ENCODE results near the gene RGL1. TPM values are rescaled to one million over a fixed set of nuclear protein-coding genes. Genes with fewer than 3 reads are reported as not detected.

The RGL1 gene
- total RNA-seq, 1 donor from 2014 or later, result 2.2 TPM

DNA sequence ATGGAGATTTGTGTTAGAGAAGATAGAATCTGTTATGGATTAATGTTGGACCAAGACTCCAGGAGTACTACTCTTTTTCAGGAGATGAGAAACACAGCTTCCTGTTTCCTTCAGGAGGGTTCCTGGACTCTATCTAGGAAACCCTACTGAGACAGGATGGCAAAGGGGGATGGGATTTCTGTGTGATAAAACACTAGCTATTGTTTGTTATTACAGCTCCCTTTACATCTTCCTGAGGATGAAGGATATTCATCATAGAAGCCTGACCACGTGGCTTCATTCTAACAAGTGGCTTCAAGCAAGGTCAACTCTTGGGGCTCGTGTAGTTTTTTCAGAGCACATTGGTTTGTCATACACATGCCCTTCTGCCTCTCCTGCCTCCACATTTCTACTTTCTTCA lies 33.3 kb downstream of the RGL1 start:
- Mint-ChIP-seq H3K27me3 (ENCODE audit: low read depth) (no peaks in the 10 kb centered on the region), H3K4me3 (ENCODE audit: low read depth) (no peak overlapping the region), H3K36me3 (ENCODE audit: low read depth) (peaks cover 9% of the 10 kb centered on the region), H3K27ac (no peak overlapping the region), H3K4me1 (ENCODE audit: low read depth) (peaks cover 21% of the 10 kb centered on the region), H3K9me3 (no peaks in the 10 kb centered on the region)
- intact Hi-C loops (cut with micrococcal nuclease), result no loop called here
- no peak for DNase-seq (ENCODE audit: low spot score)

- H3K4me3 Mint-ChIP-seq (ENCODE audit: low read depth), result no peak overlapping the region
- H3K27ac Mint-ChIP-seq, result no peak overlapping the region
Observed at GRCh38 chr1:183840140-183840539, 35.2 kb downstream of the RGL1 start.

DNA sequence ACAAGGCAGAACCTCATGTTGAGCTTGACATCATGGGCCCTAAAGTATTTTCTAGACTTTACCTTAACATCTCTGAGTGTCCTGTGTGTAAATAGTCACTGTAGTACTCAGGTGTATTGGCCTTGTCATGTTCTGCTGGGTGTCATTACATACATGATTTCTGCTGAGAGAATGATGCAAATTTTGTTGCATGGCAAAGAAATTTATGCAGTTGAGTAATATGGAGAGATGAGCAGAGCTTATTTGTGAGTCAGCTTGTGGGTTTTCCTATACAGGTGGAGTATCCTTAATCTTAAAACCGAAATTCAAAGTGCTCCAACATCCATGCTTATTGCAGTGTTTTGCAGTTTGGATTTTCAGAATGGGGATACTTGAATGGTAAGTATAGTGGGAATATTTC lies 36.6 kb downstream of the RGL1 start:
- Mint-ChIP-seq H3K27me3 (ENCODE audit: low read depth) (no peaks in the 10 kb centered on the region), H3K4me1 (ENCODE audit: low read depth) (peaks cover 32% of the 10 kb centered on the region), H3K27ac (peak overlapping the region; percentile 89), H3K36me3 (ENCODE audit: low read depth) (peaks cover 9% of the 10 kb centered on the region), H3K4me3 (ENCODE audit: low read depth) (no peak overlapping the region), H3K9me3 (no peaks in the 10 kb centered on the region)
- no peak for DNase-seq (ENCODE audit: low spot score)
- intact Hi-C loops (cut with micrococcal nuclease), result loop anchor here (5.0 to 10.0 kb wide), 3 partner anchors 56 to 193 kb away; partner anchors contain the start of genes APOBEC4 and COLGALT2

More at GRCh38 chr1:183840140-183840539, 35.2 kb downstream of the RGL1 start:
- Mint-ChIP-seq H3K9me3 (no peaks in the 10 kb centered on the region), H3K27me3 (ENCODE audit: low read depth) (no peaks in the 10 kb centered on the region), H3K4me1 (ENCODE audit: low read depth) (peaks cover 26% of the 10 kb centered on the region), H3K36me3 (ENCODE audit: low read depth) (peaks cover 9% of the 10 kb centered on the region)
- no peak for DNase-seq (ENCODE audit: low spot score)
- intact Hi-C loops (cut with micrococcal nuclease), result loop anchor here (5.0 to 10.0 kb wide), 3 partner anchors 57 to 195 kb away; partner anchors contain the start of genes APOBEC4 and COLGALT2

DNA sequence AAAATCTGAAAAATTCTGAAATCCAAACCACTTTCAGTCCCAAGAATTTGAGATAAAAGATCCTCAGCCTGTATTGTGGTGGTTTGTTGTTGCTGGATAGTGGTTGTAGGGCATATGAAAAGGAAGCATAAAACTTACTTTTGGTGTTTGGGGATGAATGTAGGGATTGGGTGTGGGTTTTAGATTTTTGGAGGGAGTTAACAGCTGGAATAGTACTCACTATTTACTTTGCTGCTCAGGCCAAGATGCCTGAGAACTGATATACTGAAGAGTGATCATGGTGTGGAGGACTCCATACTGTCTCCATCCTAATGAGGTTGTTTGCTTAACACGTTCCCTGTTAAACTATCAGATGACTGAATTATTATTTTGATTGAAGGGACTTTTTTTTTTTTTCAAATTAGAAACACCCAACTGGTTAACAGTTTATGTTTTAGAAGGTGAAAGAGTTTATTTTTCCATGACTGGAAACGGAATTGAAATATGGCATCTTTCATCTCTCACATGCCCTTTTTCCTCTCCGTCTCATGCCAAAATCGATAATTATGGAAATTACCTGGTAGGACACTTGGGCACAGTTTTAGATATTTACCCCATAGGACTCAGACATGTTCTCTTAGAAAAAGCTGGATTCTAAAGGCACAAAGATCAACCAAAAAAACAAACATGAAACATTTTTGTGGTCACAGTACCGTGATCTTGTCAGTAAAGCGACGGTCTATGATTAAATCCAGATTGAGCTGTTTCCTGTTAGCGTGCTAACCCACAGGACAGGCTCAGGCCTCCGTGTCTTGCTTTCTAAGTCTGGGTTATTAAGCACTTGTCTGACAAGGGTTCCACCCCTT lies 37.3 kb downstream of the RGL1 start:
- intact Hi-C loops (cut with micrococcal nuclease), result loop anchor here (1.0 to 10.0 kb wide), 6 partner anchors 37 to 318 kb away; partner anchors contain the start of genes APOBEC4, COLGALT2 and RGL1
- peak overlapping the region; percentile 73 for H3K4me3 Mint-ChIP-seq (ENCODE audit: low read depth)

DNA sequence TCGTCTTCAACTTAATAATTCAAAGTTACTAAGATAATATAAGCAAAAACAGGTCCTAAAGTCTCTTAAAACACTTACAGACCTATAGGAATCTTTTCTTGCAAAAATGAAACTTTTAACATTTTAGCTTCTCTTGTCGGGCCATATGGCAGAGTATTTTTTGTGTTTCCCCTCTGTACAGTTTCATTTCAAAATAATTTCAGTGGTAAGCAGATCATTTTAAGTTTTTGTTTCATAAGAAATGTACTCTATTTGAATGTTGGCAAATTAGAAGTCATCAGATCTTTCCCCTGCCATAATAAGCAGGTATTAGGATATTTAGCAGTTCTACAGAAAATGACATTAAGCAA lies 37.9 kb downstream of the RGL1 start:
- Mint-ChIP-seq H3K27ac (peak overlapping the region; percentile 89), H3K27me3 (ENCODE audit: low read depth) (no peaks in the 10 kb centered on the region), H3K36me3 (ENCODE audit: low read depth) (peaks cover 9% of the 10 kb centered on the region), H3K4me1 (ENCODE audit: low read depth) (peaks cover 32% of the 10 kb centered on the region), H3K9me3 (no peaks in the 10 kb centered on the region), H3K4me3 (ENCODE audit: low read depth) (peak overlapping the region; percentile 73)
- DNase-seq (ENCODE audit: low spot score), result no peak
- intact Hi-C loops (cut with micrococcal nuclease), result loop anchor here (1.0 to 10.0 kb wide), 6 partner anchors 38 to 318 kb away; partner anchors contain the start of genes APOBEC4, COLGALT2 and RGL1

More for the DNA sequence above, 37.3 kb downstream of the RGL1 start:
- peak; percentile 12 for DNase-seq (ENCODE audit: low spot score)
- peaks cover 9% of the 10 kb centered on the region for H3K36me3 Mint-ChIP-seq (ENCODE audit: low read depth)
- peak overlapping the region; percentile 89 for H3K27ac Mint-ChIP-seq
- H3K4me1 Mint-ChIP-seq (ENCODE audit: low read depth), result peaks cover 32% of the 10 kb centered on the region
- H3K9me3 Mint-ChIP-seq, result no peaks in the 10 kb centered on the region
- H3K27me3 Mint-ChIP-seq (ENCODE audit: low read depth), result no peaks in the 10 kb centered on the region

- Mint-ChIP-seq H3K4me3 (ENCODE audit: low read depth) (no peak overlapping the region), H3K27ac (no peak overlapping the region), H3K27me3 (ENCODE audit: low read depth) (no peaks in the 10 kb centered on the region), H3K4me1 (ENCODE audit: low read depth) (peaks cover 32% of the 10 kb centered on the region), H3K9me3 (no peaks in the 10 kb centered on the region), H3K36me3 (ENCODE audit: low read depth) (peaks cover 4% of the 10 kb centered on the region)
- no peak for DNase-seq (ENCODE audit: low spot score)
- intact Hi-C loops (cut with micrococcal nuclease), result loop anchor here (5.0 to 10.0 kb wide), 3 partner anchors 52 to 193 kb away; partner anchors contain the start of genes APOBEC4 and COLGALT2
Observed at GRCh38 chr1:183844806-183845205, 39.9 kb downstream of the RGL1 start.

DNA sequence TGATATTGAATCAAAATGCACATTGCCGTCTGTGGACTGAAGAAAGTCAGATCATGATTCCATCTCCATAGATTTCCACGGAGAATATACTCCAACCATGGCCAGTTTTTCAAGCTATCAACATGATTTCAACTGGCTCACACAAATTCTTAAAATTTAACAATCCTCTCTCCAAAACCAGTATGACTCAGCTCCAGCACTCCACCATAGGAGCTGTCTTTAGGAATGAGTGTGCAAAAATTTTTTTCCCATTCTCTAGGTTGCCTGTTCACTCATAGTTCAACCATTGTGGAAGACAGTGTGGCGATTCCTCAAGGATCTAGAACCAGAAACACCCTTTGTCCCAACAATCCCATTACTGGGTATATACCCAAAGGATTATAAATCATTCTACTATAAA lies 40.8 kb downstream of the RGL1 start:
- Mint-ChIP-seq H3K27ac (no peak overlapping the region), H3K36me3 (ENCODE audit: low read depth) (no peaks in the 10 kb centered on the region), H3K27me3 (ENCODE audit: low read depth) (no peaks in the 10 kb centered on the region), H3K9me3 (no peaks in the 10 kb centered on the region), H3K4me3 (ENCODE audit: low read depth) (no peak overlapping the region), H3K4me1 (ENCODE audit: low read depth) (peaks cover 30% of the 10 kb centered on the region)
- intact Hi-C loops (cut with micrococcal nuclease), result loop anchor here (10.0 kb wide), 1 partner anchor 189 kb away; the partner anchor contains the start of gene COLGALT2
- no peak for DNase-seq (ENCODE audit: low spot score)

DNA sequence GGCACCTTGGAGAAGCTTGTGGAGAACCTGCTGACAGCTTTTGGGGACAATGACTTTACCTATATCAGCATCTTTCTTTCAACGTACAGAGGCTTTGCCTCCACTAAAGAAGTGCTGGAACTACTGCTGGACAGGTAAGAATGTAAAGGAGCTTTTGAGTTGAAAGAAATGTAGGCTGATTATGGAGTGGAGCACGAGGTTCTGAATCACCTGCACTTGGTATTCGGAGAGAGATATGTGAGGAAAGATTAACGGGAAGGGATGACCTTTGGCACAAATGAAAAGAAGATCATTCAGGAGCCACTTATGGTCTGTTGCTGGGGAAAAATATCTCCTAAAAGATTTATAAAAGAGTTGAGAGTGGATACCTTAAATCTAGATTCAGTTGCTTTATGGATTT lies 42.7 kb downstream of the RGL1 start:
- Mint-ChIP-seq H3K36me3 (ENCODE audit: low read depth) (no peaks in the 10 kb centered on the region), H3K4me1 (ENCODE audit: low read depth) (peaks cover 16% of the 10 kb centered on the region), H3K27me3 (ENCODE audit: low read depth) (no peaks in the 10 kb centered on the region), H3K4me3 (ENCODE audit: low read depth) (no peak overlapping the region), H3K9me3 (no peaks in the 10 kb centered on the region), H3K27ac (no peak overlapping the region)
- no peak for DNase-seq (ENCODE audit: low spot score)
- intact Hi-C loops (cut with micrococcal nuclease), result loop anchor here (10.0 kb wide), 1 partner anchor 187 kb away; the partner anchor contains the start of gene COLGALT2

DNA sequence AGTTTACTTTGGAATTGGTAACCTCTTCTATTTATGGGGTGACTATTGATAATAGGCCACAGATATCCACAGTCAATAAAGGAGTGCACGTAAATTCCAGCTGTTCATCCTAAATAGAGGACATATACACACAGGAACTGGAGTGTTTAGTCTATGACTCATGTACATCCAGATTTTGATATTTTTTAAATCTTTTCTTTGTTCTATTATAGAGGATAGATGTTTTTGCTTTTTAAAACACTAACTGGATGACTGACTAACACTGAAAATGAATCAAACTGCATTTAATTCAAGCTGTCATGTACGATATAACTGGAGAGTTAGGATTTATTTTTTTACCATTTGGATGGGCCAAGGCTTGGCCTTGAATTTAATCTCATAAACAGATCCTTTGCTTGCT lies 45.9 kb downstream of the RGL1 start:
- DNase-seq (ENCODE audit: low spot score), result no peak
- Mint-ChIP-seq H3K9me3 (no peaks in the 10 kb centered on the region), H3K4me1 (ENCODE audit: low read depth) (no peaks in the 10 kb centered on the region), H3K4me3 (ENCODE audit: low read depth) (no peak overlapping the region), H3K27me3 (ENCODE audit: low read depth) (no peaks in the 10 kb centered on the region), H3K27ac (no peak overlapping the region), H3K36me3 (ENCODE audit: low read depth) (no peaks in the 10 kb centered on the region)
- intact Hi-C loops (cut with micrococcal nuclease), result no loop called here

DNA sequence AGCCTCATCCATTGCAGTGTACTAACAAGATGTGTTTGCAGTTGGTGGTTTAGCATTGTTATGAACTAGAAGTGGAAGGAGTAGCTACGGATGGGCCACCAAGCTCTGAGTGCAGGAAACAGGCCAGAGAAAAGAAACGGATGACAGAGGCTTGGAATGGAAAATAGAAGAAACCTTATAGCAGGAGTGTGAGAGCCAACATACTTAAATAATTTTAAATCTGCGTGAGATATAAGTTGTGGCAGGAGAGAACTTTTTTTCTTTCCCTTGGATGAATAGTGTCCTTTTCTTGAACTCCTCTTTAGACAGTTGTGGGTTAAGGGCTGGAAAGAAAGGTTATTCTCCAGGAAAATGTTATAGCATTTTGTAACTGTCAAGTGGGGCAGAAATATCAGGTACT lies 54.2 kb downstream of the RGL1 start:
- H3K27ac Mint-ChIP-seq, result no peak overlapping the region
- H3K36me3 Mint-ChIP-seq (ENCODE audit: low read depth), result no peaks in the 10 kb centered on the region
- no peak overlapping the region for H3K4me3 Mint-ChIP-seq (ENCODE audit: low read depth)
- intact Hi-C loops (cut with micrococcal nuclease), result no loop called here
- no peak for DNase-seq (ENCODE audit: low spot score)
- no peaks in the 10 kb centered on the region for H3K9me3 Mint-ChIP-seq
- H3K4me1 Mint-ChIP-seq (ENCODE audit: low read depth), result no peaks in the 10 kb centered on the region
- H3K27me3 Mint-ChIP-seq (ENCODE audit: low read depth), result no peaks in the 10 kb centered on the region

DNA sequence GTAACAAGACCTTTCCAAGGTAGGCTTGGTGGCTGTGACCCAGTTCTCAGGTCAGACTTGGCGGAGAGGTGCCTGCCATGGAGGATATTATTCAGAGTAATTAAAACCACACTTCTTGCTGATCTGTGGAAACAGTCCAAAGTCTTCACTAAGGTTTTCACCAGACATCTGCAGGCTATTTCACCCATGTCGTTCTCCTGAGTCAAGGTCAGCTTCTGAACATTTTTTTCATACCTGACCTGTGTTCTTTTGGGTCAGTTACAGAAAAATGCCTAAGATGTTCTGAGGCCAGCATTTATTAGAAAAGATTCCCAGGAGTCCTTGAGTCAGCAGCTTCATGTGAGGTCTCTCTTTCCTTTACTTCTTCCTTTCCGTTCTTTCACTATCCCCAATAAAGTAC lies 54.9 kb downstream of the RGL1 start:
- intact Hi-C loops (cut with micrococcal nuclease), result no loop called here
- no peaks in the 10 kb centered on the region for H3K9me3 Mint-ChIP-seq
- no peaks in the 10 kb centered on the region for H3K36me3 Mint-ChIP-seq (ENCODE audit: low read depth)
- no peak for DNase-seq (ENCODE audit: low spot score)
- no peak overlapping the region for H3K4me3 Mint-ChIP-seq (ENCODE audit: low read depth)
- H3K4me1 Mint-ChIP-seq (ENCODE audit: low read depth), result no peaks in the 10 kb centered on the region
- no peaks in the 10 kb centered on the region for H3K27me3 Mint-ChIP-seq (ENCODE audit: low read depth)
- H3K27ac Mint-ChIP-seq, result no peak overlapping the region

- no peaks in the 10 kb centered on the region for H3K4me1 Mint-ChIP-seq (ENCODE audit: low read depth)
- no peaks in the 10 kb centered on the region for H3K9me3 Mint-ChIP-seq
- H3K36me3 Mint-ChIP-seq (ENCODE audit: low read depth), result no peaks in the 10 kb centered on the region
- H3K4me3 Mint-ChIP-seq (ENCODE audit: low read depth), result no peak overlapping the region
- no peak for DNase-seq (ENCODE audit: low spot score)
- no peaks in the 10 kb centered on the region for H3K27me3 Mint-ChIP-seq (ENCODE audit: low read depth)
- H3K27ac Mint-ChIP-seq, result no peak overlapping the region
- intact Hi-C loops (cut with micrococcal nuclease), result no loop called here
Observed at GRCh38 chr1:183862967-183863366, 58.0 kb downstream of the RGL1 start.

DNA sequence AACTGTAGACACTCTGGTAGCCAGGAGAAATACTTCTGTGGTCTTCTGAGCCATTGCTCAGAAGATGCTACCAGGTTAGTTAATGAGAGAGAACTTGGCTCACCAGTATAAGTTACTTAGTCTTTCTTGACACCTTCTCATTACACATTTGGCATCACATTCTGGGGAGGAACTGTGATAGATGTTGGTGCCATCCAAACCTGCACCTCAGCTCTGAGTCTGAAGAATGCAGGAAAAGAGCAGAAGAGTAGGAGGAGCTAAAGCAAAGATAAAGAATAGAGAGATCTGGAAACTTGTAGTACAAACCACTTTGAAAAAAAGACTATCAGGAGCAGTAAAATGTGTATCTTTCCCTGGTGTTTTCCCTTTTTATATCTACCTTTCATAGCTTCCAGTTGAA lies 58.9 kb downstream of the RGL1 start:
- H3K4me3 Mint-ChIP-seq (ENCODE audit: low read depth), result no peak overlapping the region
- H3K4me1 Mint-ChIP-seq (ENCODE audit: low read depth), result no peaks in the 10 kb centered on the region
- no peak overlapping the region for H3K27ac Mint-ChIP-seq
- no peaks in the 10 kb centered on the region for H3K36me3 Mint-ChIP-seq (ENCODE audit: low read depth)
- no peaks in the 10 kb centered on the region for H3K27me3 Mint-ChIP-seq (ENCODE audit: low read depth)
- H3K9me3 Mint-ChIP-seq, result no peaks in the 10 kb centered on the region
- intact Hi-C loops (cut with micrococcal nuclease), result no loop called here
- DNase-seq (ENCODE audit: low spot score), result no peak
